SH-SY5Y (cell line): ENCODE measurements around the gene HMGB3.

ENCODE experiments used
- GATA2 ChIP-seq: IDR thresholded peaks from 2 replicates; pipeline ENCODE4 v1.6.1; 2011; ENCODE audit warnings: mild to moderate bottlenecking, low read depth, low read length
- GATA3 ChIP-seq: IDR thresholded peaks from 2 replicates; pipeline ENCODE4 v1.6.1; 2011; ENCODE audit warnings: low read depth, mild to moderate bottlenecking, low read length, moderate library complexity

HMGB3 gene

GRCh38 chrX:151000861-151001331 lies 17.8 kb downstream of the HMGB3 start:
- TF ChIP-seq GATA3 (no peak), GATA2 (no peak)

- TF ChIP-seq GATA3 (no peak), GATA2 (no peak)
Observed at GRCh38 chrX:151004085-151004484, 20.9 kb downstream of the HMGB3 start.

GRCh38 chrX:151006410-151007109 lies 23.4 kb downstream of the HMGB3 start:
- TF ChIP-seq GATA3 (no peak), GATA2 (no peak)

GRCh38 chrX:151009582-151009981 lies 26.4 kb downstream of the HMGB3 start:
- TF ChIP-seq GATA2 (no peak), GATA3 (no peak)

- TF ChIP-seq GATA2 (no peak), GATA3 (no peak)
Observed at GRCh38 chrX:151013164-151013743, 30.1 kb downstream of the HMGB3 start.

- TF ChIP-seq GATA3 (no peak), GATA2 (no peak)
Observed at GRCh38 chrX:151015684-151016083, 32.5 kb downstream of the HMGB3 start.

- TF ChIP-seq GATA2 (no peak), GATA3 (no peak)
Observed at GRCh38 chrX:151019856-151020255, 36.7 kb downstream of the HMGB3 start.

GRCh38 chrX:151030845-151031244 lies 47.7 kb downstream of the HMGB3 start:
- TF ChIP-seq GATA2: no peak

- no peak for TF ChIP-seq GATA3
- no peak for TF ChIP-seq GATA2
Observed at GRCh38 chrX:151031391-151031975, 48.3 kb downstream of the HMGB3 start.

GRCh38 chrX:151039351-151039750 lies 56.2 kb downstream of the HMGB3 start:
- no peak for TF ChIP-seq GATA3
